Hepatocyte (in vitro differentiated cells): ENCODE measurements around the gene LRRC8D. TPM values are rescaled to one million over a fixed set of nuclear protein-coding genes. Genes with fewer than 3 reads are reported as not detected.

Source experiments
- DNase-seq: peaks from one replicate; pipeline ENCODE4 v3.0.0-alpha.2; 2016; ENCODE audit warnings: low spot score
- H2AFZ ChIP-seq: fragments of 200-600 bp; sonication (generic); 2 replicates; pipeline ENCODE4 v1.6.0; 2016; ENCODE audit warnings: antibody characterized with exemption, mild to moderate bottlenecking
- H3K27ac ChIP-seq: fragments of 200-600 bp; sonication (generic); 2 replicates; pipeline ENCODE4 v1.5.1; 2016; ENCODE audit warnings: mild to moderate bottlenecking
- H3K27me3 ChIP-seq: fragments of 200-600 bp; sonication (generic); 2 replicates; pipeline ENCODE4 v1.6.1; 2016
- H3K36me3 ChIP-seq: fragments of 200-600 bp; sonication (generic); replicated peaks from 2 replicates; pipeline ENCODE4 v1.5.1; 2016; ENCODE audit warnings: low read depth; ENCODE audit not compliant: insufficient read depth
- H3K4me1 ChIP-seq: fragments of 200-600 bp; sonication (generic); 2 replicates; pipeline ENCODE4 v1.5.1; 2016; ENCODE audit warnings: mild to moderate bottlenecking, moderate library complexity; ENCODE audit not compliant: insufficient read depth
- H3K4me2 ChIP-seq: fragments of 200-600 bp; sonication (generic); 2 replicates; pipeline ENCODE4 v1.6.0; 2016
- H3K4me3 ChIP-seq: fragments of 200-600 bp; sonication (generic); 2 replicates; pipeline ENCODE4 v1.5.1; 2016; ENCODE audit warnings: mild to moderate bottlenecking
- H3K79me2 ChIP-seq: fragments of 200-600 bp; sonication (generic); 2 replicates; pipeline ENCODE4 v1.6.0; 2017; ENCODE audit warnings: mild to moderate bottlenecking
- H3K9me2 ChIP-seq: fragments of 200-600 bp; sonication (generic); replicated peaks from 2 replicates; pipeline ENCODE4 v1.6.0; 2017; ENCODE audit warnings: mild to moderate bottlenecking; ENCODE audit not compliant: insufficient read depth
- H3K9me3 ChIP-seq: fragments of 200-600 bp; sonication (generic); 2 replicates; pipeline ENCODE4 v1.5.1; 2016; ENCODE audit warnings: low read depth, mild to moderate bottlenecking
- H4K20me1 ChIP-seq: fragments of 200-600 bp; sonication (generic); 2 replicates; pipeline ENCODE4 v1.6.0; 2016; ENCODE audit warnings: mild to moderate bottlenecking; ENCODE audit not compliant: insufficient read depth, poor library complexity, severe bottlenecking
- EZH2 ChIP-seq: fragments of 200-600 bp; sonication (generic); IDR thresholded peaks from 2 replicates; pipeline ENCODE4 v1.6.1; 2016; ENCODE audit warnings: antibody characterized with exemption, mild to moderate bottlenecking, borderline replicate concordance
- EZH2phosphoT487 ChIP-seq: fragments of 200-600 bp; sonication (generic); IDR thresholded peaks from one replicate; pipeline ENCODE4 v1.6.1; 2018; ENCODE audit warnings: antibody characterized with exemption, mild to moderate bottlenecking, low read depth, moderate library complexity; ENCODE audit not compliant: unreplicated experiment, severe bottlenecking
- WGBS: methylation state at CpG from one replicate; pipeline ENCODE4 v1.1.6; 2016; ENCODE audit warnings: low lambda C conversion rate; ENCODE audit errors: missing lambda C conversion rate; 5-methylcytosine and 5-hydroxymethylcytosine counted together
- polyA plus RNA-seq: library from polyadenylated mRNA; unstranded; fragments of >200 nt; fragmentation: Nextera tagmentation; extraction: Ambion mirVana; gene quantifications from 2 replicates; pipeline ENCODE4 v1.2.1, GENCODE V29; 2016
- total RNA-seq: library from RNA; depleted of rRNA; stranded (reverse); fragments of >200 nt; gene quantifications from 2 replicates; pipeline ENCODE4 v1.2.3, GENCODE V29; 2014
- TF ChIP-seq, protein P1 (sequence below): fragments of 200-600 bp; sonication (generic); IDR thresholded peaks from 2 replicates; pipeline ENCODE4 v1.5.1; 2016; ENCODE audit warnings: antibody characterized with exemption, mild to moderate bottlenecking; ENCODE audit not compliant: poor library complexity

The LRRC8D gene
- total and polyA plus RNA-seq, 2 experiments from 2014 or later, result 15.1 to 28.9 TPM

DNA sequence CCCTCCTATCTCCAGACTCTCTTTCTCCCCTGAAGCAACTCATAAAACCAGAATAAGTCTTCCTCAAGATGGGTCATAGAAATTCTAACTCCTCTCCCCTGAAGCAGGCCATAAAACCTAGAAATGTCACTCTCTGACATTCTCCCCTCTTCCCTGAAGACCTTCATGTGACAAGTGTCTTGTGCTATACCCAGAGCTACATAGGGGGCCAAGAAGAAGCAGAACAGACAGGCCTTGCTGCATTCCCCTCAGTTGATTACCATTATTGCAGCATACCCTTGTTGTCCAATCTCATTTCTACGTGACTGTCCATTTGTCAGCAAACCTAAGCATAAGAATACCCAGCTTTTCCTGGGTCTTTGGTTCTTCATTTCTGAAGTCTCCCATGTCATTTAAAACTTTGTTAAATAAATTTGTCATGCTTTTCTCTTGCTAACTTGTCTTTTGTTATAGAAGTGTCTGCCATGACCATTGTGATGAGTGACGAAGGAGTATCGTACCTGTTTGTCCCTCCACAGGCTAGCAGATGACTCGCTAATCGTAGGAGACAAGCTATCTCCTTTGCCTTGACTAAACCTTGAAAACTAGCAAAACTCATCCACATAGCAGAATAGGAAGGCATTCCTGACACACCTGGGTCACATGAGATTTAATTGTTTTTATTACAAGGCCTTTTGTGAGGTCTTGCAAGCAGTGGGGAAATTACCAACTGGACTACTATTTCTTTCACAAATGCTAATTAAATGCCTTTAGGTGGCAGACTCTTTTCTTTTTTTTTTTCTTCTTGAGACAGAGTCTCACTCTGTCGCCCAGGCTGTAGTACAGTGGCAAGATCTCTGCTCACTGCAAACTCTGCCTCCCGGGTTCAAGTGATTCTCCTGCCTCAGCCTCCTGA, 134.7 kb downstream of the LRRC8D start:
- no peaks in the 10 kb centered on the region for H4K20me1 ChIP-seq
- H3K4me1 ChIP-seq, result peaks cover 10% of the 10 kb centered on the region
- H3K27me3 ChIP-seq, result no peaks in the 10 kb centered on the region
- no peak for DNase-seq
- H3K4me2 ChIP-seq, result no peak overlapping the region
- peak overlapping the region; percentile 64 for H3K27ac ChIP-seq
- H3K4me3 ChIP-seq, result no peak overlapping the region
- TF ChIP-seq EZH2phosphoT487 (no peak), EZH2 (no peak)
- TF ChIP-seq, protein P1, sequence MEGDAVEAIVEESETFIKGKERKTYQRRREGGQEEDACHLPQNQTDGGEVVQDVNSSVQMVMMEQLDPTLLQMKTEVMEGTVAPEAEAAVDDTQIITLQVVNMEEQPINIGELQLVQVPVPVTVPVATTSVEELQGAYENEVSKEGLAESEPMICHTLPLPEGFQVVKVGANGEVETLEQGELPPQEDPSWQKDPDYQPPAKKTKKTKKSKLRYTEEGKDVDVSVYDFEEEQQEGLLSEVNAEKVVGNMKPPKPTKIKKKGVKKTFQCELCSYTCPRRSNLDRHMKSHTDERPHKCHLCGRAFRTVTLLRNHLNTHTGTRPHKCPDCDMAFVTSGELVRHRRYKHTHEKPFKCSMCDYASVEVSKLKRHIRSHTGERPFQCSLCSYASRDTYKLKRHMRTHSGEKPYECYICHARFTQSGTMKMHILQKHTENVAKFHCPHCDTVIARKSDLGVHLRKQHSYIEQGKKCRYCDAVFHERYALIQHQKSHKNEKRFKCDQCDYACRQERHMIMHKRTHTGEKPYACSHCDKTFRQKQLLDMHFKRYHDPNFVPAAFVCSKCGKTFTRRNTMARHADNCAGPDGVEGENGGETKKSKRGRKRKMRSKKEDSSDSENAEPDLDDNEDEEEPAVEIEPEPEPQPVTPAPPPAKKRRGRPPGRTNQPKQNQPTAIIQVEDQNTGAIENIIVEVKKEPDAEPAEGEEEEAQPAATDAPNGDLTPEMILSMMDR, result no peak
- WGBS, result 92% methylated on average over 7 of the region's 7 CpGs
- H3K9me3 ChIP-seq, result no peaks in the 10 kb centered on the region
- H2AFZ ChIP-seq, result no peak overlapping the region
- H3K9me2 ChIP-seq, result no peaks in the 10 kb centered on the region
- H3K79me2 ChIP-seq, result no peaks in the 10 kb centered on the region
- no peaks in the 10 kb centered on the region for H3K36me3 ChIP-seq

DNA sequence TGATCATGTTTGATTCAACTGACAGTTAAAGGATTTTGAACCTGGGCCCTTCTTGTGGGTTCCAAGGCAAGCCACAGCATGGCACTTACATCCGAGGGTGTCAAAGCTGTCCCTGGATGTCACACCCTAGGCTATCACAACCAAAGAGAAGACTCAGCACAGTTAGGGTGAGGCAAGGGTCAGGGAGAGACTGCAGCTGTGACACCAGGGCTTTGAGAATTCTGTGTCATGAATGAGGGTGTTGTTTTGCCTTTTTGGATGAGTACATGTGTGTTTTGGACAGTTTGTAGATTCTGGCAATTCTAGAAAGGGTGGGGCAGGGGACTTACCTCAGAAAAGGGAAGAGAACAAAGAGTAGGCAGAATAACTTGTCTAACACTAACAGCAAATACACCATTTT, 136.3 kb downstream of the LRRC8D start:
- H3K4me2 ChIP-seq, result peak overlapping the region; percentile 4
- H3K27me3 ChIP-seq, result no peaks in the 10 kb centered on the region
- H3K36me3 ChIP-seq, result no peaks in the 10 kb centered on the region
- TF ChIP-seq EZH2, result no peak
- TF ChIP-seq, protein P1, result no peak
- no peak for TF ChIP-seq EZH2phosphoT487
- no peaks in the 10 kb centered on the region for H3K9me2 ChIP-seq
- no peaks in the 10 kb centered on the region for H4K20me1 ChIP-seq
- H3K4me1 ChIP-seq, result peaks cover 6% of the 10 kb centered on the region
- 65% methylated on average over 1 of the region's 1 CpG for WGBS
- no peaks in the 10 kb centered on the region for H3K79me2 ChIP-seq
- H3K9me3 ChIP-seq, result no peaks in the 10 kb centered on the region
- H2AFZ ChIP-seq, result no peak overlapping the region
- H3K4me3 ChIP-seq, result no peak overlapping the region
- no peak overlapping the region for H3K27ac ChIP-seq
- DNase-seq, result no peak

GRCh38 chr1:89958851-89959654, 138.2 kb downstream of the LRRC8D start:
- WGBS, result 97% methylated on average over 7 of the region's 7 CpGs
- H2AFZ ChIP-seq, result no peak overlapping the region
- no peaks in the 10 kb centered on the region for H3K79me2 ChIP-seq
- no peak overlapping the region for H3K4me3 ChIP-seq
- no peak overlapping the region for H3K27ac ChIP-seq
- H3K9me2 ChIP-seq, result no peaks in the 10 kb centered on the region
- H3K27me3 ChIP-seq, result no peaks in the 10 kb centered on the region
- no peak overlapping the region for H3K4me2 ChIP-seq
- H4K20me1 ChIP-seq, result no peaks in the 10 kb centered on the region
- H3K36me3 ChIP-seq, result no peaks in the 10 kb centered on the region
- H3K4me1 ChIP-seq, result peaks cover 4% of the 10 kb centered on the region
- no peak for TF ChIP-seq EZH2phosphoT487
- no peak for TF ChIP-seq EZH2
- TF ChIP-seq, protein P1, result no peak
- DNase-seq, result no peak
- no peaks in the 10 kb centered on the region for H3K9me3 ChIP-seq
